Kidney (tissue), 14 donors: ENCODE data around the gene NAP1L5. TPM values are rescaled to one million over a fixed set of nuclear protein-coding genes. Genes with fewer than 3 reads are reported as not detected.

ENCODE experiments used
- DNase-seq, 5 donors: peaks; one replicate each; pipeline ENCODE4 v3.0.0-alpha.2; 2013 to 2020
- FAIRE-seq: peaks from 2 replicates; lab custom pipeline; 2012; peaks lifted over from hg19 to GRCh38; lab: Jason Lieb, UNC
- H3K27ac ChIP-seq, 2 donors: one replicate each; pipeline ENCODE4 v1.7.0; 2013; ENCODE audit warnings: low read depth in 2 of 2, low read length in 2 of 2, inconsistent platforms in 1 of 2
- H3K27me3 ChIP-seq: one replicate; pipeline ENCODE4 v1.7.1; 2013; ENCODE audit warnings: low read length, inconsistent platforms; ENCODE audit not compliant: control insufficient read depth, insufficient read depth
- H3K36me3 ChIP-seq, 3 donors: one replicate each; pipeline versions ENCODE4 v1.7.0 to v1.7.1; 2013; ENCODE audit warnings: low read length in 3 of 3, control low read depth in 1 of 3, inconsistent platforms in 1 of 3; ENCODE audit not compliant: insufficient read depth in 3 of 3, control insufficient read depth in 2 of 3
- H3K4me1 ChIP-seq, 3 donors: one replicate each; pipeline versions ENCODE4 v1.7.0 to v1.7.1; 2013; ENCODE audit warnings: low read length in 3 of 3, inconsistent platforms in 1 of 3, low read depth in 1 of 3; ENCODE audit not compliant: control insufficient read depth in 2 of 3, insufficient read depth in 2 of 3
- H3K4me3 ChIP-seq, 3 donors: one replicate each; pipeline versions ENCODE4 v1.7.0 to v1.8.1; 2013; ENCODE audit warnings: low read length in 3 of 3, control low read depth in 1 of 3, inconsistent platforms in 1 of 3
- H3K9ac ChIP-seq, 3 donors: one replicate each; pipeline versions ENCODE4 v1.7.0 to v1.7.1; 2013; ENCODE audit warnings: low read length in 3 of 3, control low read depth in 1 of 3, inconsistent platforms in 1 of 3
- H3K9me3 ChIP-seq, 3 donors: one replicate each; pipeline versions ENCODE4 v1.7.0 to v1.7.1; 2013; ENCODE audit warnings: low read length in 3 of 3, control low read depth in 1 of 3, inconsistent platforms in 1 of 3; ENCODE audit not compliant: control insufficient read depth in 2 of 3, insufficient read depth in 1 of 3
- intact Hi-C: fragments of 100-400 bp; cut with DNase I; formaldehyde crosslinking; loops from one replicate; pipeline ENCODE4 v1.11.1; 2022
- polyA plus RNA-seq: library from polyadenylated mRNA; stranded (reverse); fragments of 350-450 nt; fragmentation: Illumina TruSeq; extraction: RNeasy Lipid Tissue Mini Kit (QIAGEN cat#74804); gene quantifications from one replicate; pipeline ENCODE4 v1.2.3, GENCODE V29; 2014; ENCODE audit warnings: low read depth, low replicate concordance; ENCODE audit not compliant: insufficient read depth
- total RNA-seq: library from RNA; stranded (reverse); fragmentation: NEBNext Ultra II Directional; extraction: Animal tissue kit (Norgen Biotek cat#: 25700); gene quantifications from one replicate; pipeline ENCODE4 v1.2.1, GENCODE V29; 2021
- TF ChIP-seq, protein P1 (sequence below): IDR thresholded peaks from 3 replicates; pipeline ENCODE4 v1.5.1; 2012; ENCODE audit warnings: mild to moderate bottlenecking, moderate library complexity, borderline replicate concordance; ENCODE audit not compliant: insufficient read depth; ENCODE audit errors: extremely low read depth
- donor health status: control.
- donor health status: control.
- donor health status: control.
- donor health status: control.
- donor health status: control.
- donor health status: DM: yes; HTN: yes; CAD: no.
- donor health status: Normal renal cell carcinoma (clear cell type).

The NAP1L5 gene
- total and polyA plus RNA-seq, 2 donors from 2014 or later, result 5.9 to 12.4 TPM

DNA sequence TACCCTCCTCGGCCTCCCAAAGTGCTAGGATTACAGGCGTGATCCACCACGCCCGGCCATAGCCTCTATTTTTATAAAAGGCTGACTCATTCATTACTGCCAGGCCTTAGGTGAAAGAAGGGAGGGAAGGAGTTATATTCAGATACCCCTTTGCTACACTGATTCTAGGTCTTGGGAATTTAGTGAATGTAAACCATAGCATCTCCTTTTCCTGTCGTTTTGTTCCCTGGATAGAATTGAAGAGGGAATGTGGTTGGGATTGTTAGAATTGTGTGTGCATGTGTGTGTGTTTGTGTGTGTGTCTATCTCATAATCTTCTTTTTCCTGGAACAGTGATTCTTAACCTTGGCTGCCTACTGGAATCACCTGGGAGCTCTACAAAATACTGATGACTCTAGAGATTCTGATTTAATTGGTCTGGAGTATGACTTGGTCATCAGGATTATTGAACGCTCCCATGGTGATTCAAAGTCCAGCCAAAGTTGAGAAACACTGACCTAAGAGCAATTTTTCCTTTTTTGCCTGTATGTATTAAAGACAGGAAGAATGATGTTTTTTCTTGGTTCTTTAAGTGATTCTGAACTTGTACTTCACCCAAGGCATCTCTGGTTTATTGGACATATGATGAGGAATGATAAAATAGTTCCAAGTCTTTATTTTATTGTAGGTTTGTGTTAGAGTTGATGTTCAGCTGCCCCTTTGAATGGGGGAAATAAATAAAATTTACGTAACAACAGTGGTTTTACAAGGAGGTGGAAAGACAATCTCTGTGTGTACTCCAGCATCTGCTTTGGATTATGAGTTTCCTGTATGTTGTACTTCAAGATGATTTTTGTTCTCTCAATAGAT is 37.0 kb downstream of the NAP1L5 start:
- Histone ChIP-seq H3K9ac (no peak overlapping the region), H3K4me3 (no peak overlapping the region), H3K4me1 (peaks cover 0 to 29% (median 7%) of the 10 kb centered on the region in 3 donors), H3K36me3 (peaks cover 0 to 15% (median 3%) of the 10 kb centered on the region in 3 donors), H3K9me3 (no peaks in the 10 kb centered on the region), H3K27me3 (no peaks in the 10 kb centered on the region), H3K27ac (peak overlapping the region in 1 of 2 donors; percentile 20)
- TF ChIP-seq, protein P1, sequence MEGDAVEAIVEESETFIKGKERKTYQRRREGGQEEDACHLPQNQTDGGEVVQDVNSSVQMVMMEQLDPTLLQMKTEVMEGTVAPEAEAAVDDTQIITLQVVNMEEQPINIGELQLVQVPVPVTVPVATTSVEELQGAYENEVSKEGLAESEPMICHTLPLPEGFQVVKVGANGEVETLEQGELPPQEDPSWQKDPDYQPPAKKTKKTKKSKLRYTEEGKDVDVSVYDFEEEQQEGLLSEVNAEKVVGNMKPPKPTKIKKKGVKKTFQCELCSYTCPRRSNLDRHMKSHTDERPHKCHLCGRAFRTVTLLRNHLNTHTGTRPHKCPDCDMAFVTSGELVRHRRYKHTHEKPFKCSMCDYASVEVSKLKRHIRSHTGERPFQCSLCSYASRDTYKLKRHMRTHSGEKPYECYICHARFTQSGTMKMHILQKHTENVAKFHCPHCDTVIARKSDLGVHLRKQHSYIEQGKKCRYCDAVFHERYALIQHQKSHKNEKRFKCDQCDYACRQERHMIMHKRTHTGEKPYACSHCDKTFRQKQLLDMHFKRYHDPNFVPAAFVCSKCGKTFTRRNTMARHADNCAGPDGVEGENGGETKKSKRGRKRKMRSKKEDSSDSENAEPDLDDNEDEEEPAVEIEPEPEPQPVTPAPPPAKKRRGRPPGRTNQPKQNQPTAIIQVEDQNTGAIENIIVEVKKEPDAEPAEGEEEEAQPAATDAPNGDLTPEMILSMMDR, result no peak
- DNase-seq, result no peak
- FAIRE-seq, result no peak
- intact Hi-C loops, result loop anchor here (10.0 kb wide), 1 partner anchor 126 kb away; no protein-coding TSS in a partner anchor

DNA sequence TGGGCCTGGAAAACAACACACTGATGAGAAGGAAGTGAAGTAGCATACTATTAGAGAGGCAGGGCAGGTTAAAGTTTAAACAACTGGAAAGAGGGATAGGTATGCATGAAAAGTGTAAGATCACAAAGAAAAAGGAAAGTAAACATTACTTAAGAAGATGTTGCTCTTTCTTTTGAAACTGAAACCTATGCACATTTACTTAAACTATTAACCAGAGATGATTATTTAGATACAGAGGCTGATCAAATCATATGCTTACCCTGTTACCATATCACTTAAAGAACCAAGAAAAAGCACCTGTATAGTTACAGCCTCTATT is 37.8 kb downstream of the NAP1L5 start:
- Histone ChIP-seq H3K4me1 (peaks cover 0 to 29% (median 7%) of the 10 kb centered on the region in 3 donors), H3K4me3 (no peak overlapping the region), H3K9me3 (no peaks in the 10 kb centered on the region), H3K36me3 (peaks cover 4 to 23% (median 10%) of the 10 kb centered on the region in 3 donors), H3K27me3 (no peaks in the 10 kb centered on the region), H3K27ac (peak overlapping the region in 1 of 2 donors; percentile 26), H3K9ac (no peak overlapping the region)
- TF ChIP-seq, protein P1, result no peak
- FAIRE-seq (no peak), DNase-seq (peak in 1 of 5 donors; percentile 3)
- intact Hi-C loops, result loop anchor here (10.0 kb wide), 1 partner anchor 125 kb away; no protein-coding TSS in a partner anchor

DNA sequence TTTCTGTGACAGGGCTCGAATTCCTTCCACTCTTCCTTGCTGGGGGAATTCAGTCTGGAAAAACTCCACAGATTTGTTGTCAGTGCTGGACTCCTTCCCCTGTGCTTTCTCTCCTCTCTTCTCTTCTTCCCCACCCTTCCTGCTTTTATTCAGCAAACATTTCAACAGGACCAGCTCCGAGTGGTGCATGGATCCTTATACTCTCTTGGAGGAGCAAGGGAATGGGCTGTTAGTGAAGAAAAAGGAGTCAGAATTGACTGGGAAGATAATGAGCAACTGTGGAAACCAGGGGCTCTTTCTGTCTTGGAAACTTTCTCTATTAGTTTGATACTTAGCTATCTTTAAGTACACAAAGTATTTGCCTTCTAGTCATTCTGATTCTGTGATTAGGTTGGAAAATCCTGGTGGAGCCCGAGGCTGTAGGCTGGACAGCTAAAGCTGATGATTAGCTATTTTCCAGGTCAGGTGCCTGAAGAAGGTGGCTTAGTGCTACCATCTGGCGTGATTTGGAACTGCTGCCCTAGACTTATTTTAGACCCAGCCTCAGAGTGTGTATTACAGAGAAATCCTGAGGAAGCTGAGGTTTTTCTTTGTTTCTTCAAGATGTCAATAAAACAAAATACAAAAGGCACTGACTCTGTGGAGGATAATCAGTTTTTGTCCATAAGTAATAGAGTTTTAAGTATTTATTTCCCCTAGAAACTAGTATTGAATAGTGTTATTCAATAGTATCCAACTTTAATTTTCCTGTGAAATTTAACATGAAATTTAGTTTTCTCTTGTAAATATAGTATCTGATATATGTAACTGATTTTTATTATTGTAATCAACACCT is 38.4 kb downstream of the NAP1L5 start:
- peaks cover 4 to 23% (median 10%) of the 10 kb centered on the region in 3 donors for H3K36me3 ChIP-seq
- TF ChIP-seq, protein P1, result peak; percentile 84
- intact Hi-C loops, result no loop called here
- no peaks in the 10 kb centered on the region for H3K27me3 ChIP-seq
- peak overlapping the region in 1 of 2 donors; percentile 73 for H3K27ac ChIP-seq
- no peaks in the 10 kb centered on the region for H3K9me3 ChIP-seq
- H3K4me1 ChIP-seq, result peaks cover 0 to 29% (median 7%) of the 10 kb centered on the region in 3 donors
- FAIRE-seq, result peak; percentile 50
- peak overlapping the region in 2 of 3 donors; percentile 13 to 51 for H3K9ac ChIP-seq
- peak in 4 of 5 donors; percentile 51 to 83 (median 64) for DNase-seq
- no peak overlapping the region for H3K4me3 ChIP-seq
